MM.1S (cell line): ENCODE data around the gene C20orf173.
"Not testable (repeated sequence)": the region's sequence is repeated elsewhere in the genome, so short reads cannot be mapped to it uniquely, and the experiment has no call there.

Source experiments
- DNase-seq: peaks from one replicate; pipeline ENCODE4 v3.0.0-alpha.2; 2015
- H2AFZ ChIP-seq: fragments of 300-600 bp; sonication (generic); 2 replicates; pipeline ENCODE4 v1.6.0; 2016; ENCODE audit warnings: antibody characterized with exemption, low read length
- H3F3A ChIP-seq: fragments of 300-600 bp; sonication (generic); 2 replicates; pipeline ENCODE4 v1.6.1; 2016; ENCODE audit warnings: mild to moderate bottlenecking, antibody characterized with exemption, low read length, moderate library complexity, mixed read lengths; ENCODE audit not compliant: insufficient read depth
- H3K27ac ChIP-seq: fragments of 300-600 bp; sonication (generic); 2 replicates; pipeline ENCODE4 v1.5.1; 2016; ENCODE audit warnings: mild to moderate bottlenecking, low read length
- H3K27me3 ChIP-seq: fragments of 300-600 bp; sonication (generic); replicated peaks from 2 replicates; pipeline ENCODE4 v1.6.0; 2016; ENCODE audit warnings: low read length; ENCODE audit not compliant: insufficient read depth
- H3K36me3 ChIP-seq: fragments of 300-600 bp; sonication (generic); replicated peaks from 2 replicates; pipeline ENCODE4 v1.6.1; 2016; ENCODE audit warnings: mild to moderate bottlenecking, low read length, mixed read lengths; ENCODE audit not compliant: insufficient read depth
- H3K4me1 ChIP-seq: fragments of 300-600 bp; sonication (generic); 2 replicates; pipeline ENCODE4 v1.6.1; 2016; ENCODE audit warnings: low read length, mixed read lengths
- H3K4me2 ChIP-seq: fragments of 300-600 bp; sonication (generic); 2 replicates; pipeline ENCODE4 v1.6.0; 2016; ENCODE audit warnings: low read depth, low read length
- H3K4me3 ChIP-seq: fragments of 300-600 bp; sonication (generic); 2 replicates; pipeline ENCODE4 v1.5.1; 2016; ENCODE audit warnings: low read length, mixed read lengths
- H3K79me2 ChIP-seq: fragments of 300-600 bp; sonication (generic); 2 replicates; pipeline ENCODE4 v1.6.1; 2016; ENCODE audit warnings: mixed run types, low read length, mixed read lengths
- H3K9ac ChIP-seq: fragments of 300-600 bp; sonication (generic); 2 replicates; pipeline ENCODE4 v1.6.1; 2016; ENCODE audit warnings: low read length, mixed read lengths
- H3K9me2 ChIP-seq: fragments of 300-600 bp; sonication (generic); replicated peaks from 2 replicates; pipeline ENCODE4 v1.6.1; 2016; ENCODE audit warnings: mild to moderate bottlenecking, low read length, mixed read lengths; ENCODE audit not compliant: insufficient read depth
- H3K9me3 ChIP-seq: fragments of 300-600 bp; sonication (generic); replicated peaks from 2 replicates; pipeline ENCODE4 v1.6.1; 2016; ENCODE audit warnings: mild to moderate bottlenecking, low read length, mixed read lengths; ENCODE audit not compliant: insufficient read depth
- H4K20me1 ChIP-seq: fragments of 300-600 bp; sonication (generic); 2 replicates; pipeline ENCODE4 v1.6.1; 2016; ENCODE audit warnings: mild to moderate bottlenecking, low read length, moderate library complexity, mixed read lengths; ENCODE audit not compliant: insufficient read depth
- CTCF ChIP-seq: fragments of 300-600 bp; sonication (generic); IDR thresholded peaks from 2 replicates; pipeline ENCODE4 v1.5.1; 2016; ENCODE audit warnings: antibody characterized with exemption, low read length, mixed read lengths
- EZH2 ChIP-seq: fragments of 300-600 bp; sonication (generic); optimal IDR thresholded peaks from 2 replicates; pipeline ENCODE3; 2017; ENCODE audit warnings: low read depth, mild to moderate bottlenecking, antibody characterized with exemption, low read length, mixed read lengths
- EZH2phosphoT487 ChIP-seq: fragments of 300-600 bp; sonication (generic); IDR thresholded peaks from 2 replicates; pipeline ENCODE4 v1.6.1; 2018; ENCODE audit warnings: antibody characterized with exemption, low read length

Gene C20orf173

GRCh38 chr20:35558451-35558850, 29.0 kb upstream of the C20orf173 start:
- H3K27ac ChIP-seq: no peak overlapping the region
- H3K79me2 ChIP-seq: no peaks in the 10 kb centered on the region
- H3K4me3 ChIP-seq: no peak overlapping the region
- H2AFZ ChIP-seq: no peak overlapping the region
- no peaks in the 10 kb centered on the region for H3K27me3 ChIP-seq
- H3K4me1 ChIP-seq: no peaks in the 10 kb centered on the region
- H3K4me2 ChIP-seq: no peak overlapping the region
- TF ChIP-seq EZH2 (no peak), CTCF (no peak)
- H4K20me1 ChIP-seq: no peaks in the 10 kb centered on the region
- no peaks in the 10 kb centered on the region for H3F3A ChIP-seq
- no peaks in the 10 kb centered on the region for H3K9me2 ChIP-seq
- DNase-seq: no peak
- H3K36me3 ChIP-seq: no peaks in the 10 kb centered on the region
- H3K9ac ChIP-seq: no peak overlapping the region
- H3K9me3 ChIP-seq: no peaks in the 10 kb centered on the region

GRCh38 chr20:35556871-35557270, 27.4 kb upstream of the C20orf173 start:
- no peak for DNase-seq
- Histone ChIP-seq H3K4me2 (no peak overlapping the region), H3K9me3 (no peaks in the 10 kb centered on the region), H3K9ac (no peak overlapping the region), H3K27ac (no peak overlapping the region), H3K27me3 (no peaks in the 10 kb centered on the region), H4K20me1 (no peaks in the 10 kb centered on the region), H3K79me2 (no peaks in the 10 kb centered on the region), H3K36me3 (no peaks in the 10 kb centered on the region), H2AFZ (no peak overlapping the region), H3K9me2 (no peaks in the 10 kb centered on the region), H3K4me1 (no peaks in the 10 kb centered on the region), H3K4me3 (no peak overlapping the region), H3F3A (no peaks in the 10 kb centered on the region)
- TF ChIP-seq EZH2 (no peak), CTCF (no peak)

GRCh38 chr20:35555951-35556645, 26.6 kb upstream of the C20orf173 start:
- H3K36me3 ChIP-seq: no peaks in the 10 kb centered on the region
- H3K4me1 ChIP-seq: no peaks in the 10 kb centered on the region
- no peaks in the 10 kb centered on the region for H4K20me1 ChIP-seq
- H2AFZ ChIP-seq: no peak overlapping the region
- H3K9me3 ChIP-seq: no peaks in the 10 kb centered on the region
- no peaks in the 10 kb centered on the region for H3K27me3 ChIP-seq
- H3K9ac ChIP-seq: no peak overlapping the region
- no peak for DNase-seq
- H3K79me2 ChIP-seq: no peaks in the 10 kb centered on the region
- no peak for TF ChIP-seq EZH2phosphoT487
- TF ChIP-seq CTCF: no peak
- TF ChIP-seq EZH2: no peak
- no peak overlapping the region for H3K27ac ChIP-seq
- no peaks in the 10 kb centered on the region for H3F3A ChIP-seq
- no peaks in the 10 kb centered on the region for H3K9me2 ChIP-seq
- no peak overlapping the region for H3K4me3 ChIP-seq
- no peak overlapping the region for H3K4me2 ChIP-seq

- H3K79me2 ChIP-seq, H3K27me3 ChIP-seq, H3K4me1 ChIP-seq, DNase-seq, H2AFZ ChIP-seq, H3K9me3 ChIP-seq, H3K4me3 ChIP-seq, H3K27ac ChIP-seq, H3K9me2 ChIP-seq, H3K36me3 ChIP-seq, H3K4me2 ChIP-seq, H3F3A ChIP-seq, H3K9ac ChIP-seq, H4K20me1 ChIP-seq: not testable (repeated sequence)
These were observed 26.0 kb upstream of the C20orf173 start for GRCh38 chr20:35555461-35555860.
